Neural cell (in vitro differentiated cells): ENCODE data around the gene ASB1. TPM values are rescaled to one million over a fixed set of nuclear protein-coding genes. Genes with fewer than 3 reads are reported as not detected.

ENCODE experiments used
- H2AFZ ChIP-seq: fragments of 200-600, 300-800 bp; sonication (generic), shearing (Covaris generic); 2 replicates; pipeline ENCODE4 v1.6.0; 2014; ENCODE audit warnings: low read depth, mild to moderate bottlenecking, antibody characterized with exemption, low read length, moderate library complexity
- H3F3A ChIP-seq: fragments of 200-600 bp; shearing (Covaris generic); 2 replicates; pipeline ENCODE4 v1.6.1; 2016; ENCODE audit warnings: mild to moderate bottlenecking, moderate library complexity, mixed read lengths, antibody characterized with exemption, low read length; ENCODE audit not compliant: insufficient read depth, poor library complexity, severe bottlenecking
- H3K27ac ChIP-seq: fragments of 200-600, 300-800 bp; sonication (generic), shearing (Covaris generic); 2 replicates; pipeline ENCODE4 v1.5.1; 2014; ENCODE audit warnings: mild to moderate bottlenecking, low read length, moderate library complexity
- H3K27me3 ChIP-seq: fragments of 300-800, 200-600 bp; sonication (generic), shearing (Covaris generic); 2 replicates; pipeline ENCODE4 v1.6.0; 2014; ENCODE audit warnings: mild to moderate bottlenecking, low read depth, low read length, moderate library complexity; ENCODE audit not compliant: insufficient read depth
- H3K36me3 ChIP-seq: fragments of 300-800, 200-600 bp; sonication (generic), shearing (Covaris generic); 2 replicates; pipeline ENCODE4 v1.5.1; 2014; ENCODE audit warnings: mild to moderate bottlenecking, antibody characterized with exemption, low read length, moderate library complexity; ENCODE audit not compliant: insufficient read depth
- H3K4me2 ChIP-seq: fragments of 300-800, 200-600 bp; sonication (generic), shearing (Covaris generic); 2 replicates; pipeline ENCODE4 v1.6.0; 2014; ENCODE audit warnings: mild to moderate bottlenecking, low read length
- H3K4me3 ChIP-seq: fragments of 300-800, 200-600 bp; sonication (generic), shearing (Covaris generic); 2 replicates; pipeline ENCODE4 v1.5.1; 2014; ENCODE audit warnings: mild to moderate bottlenecking, low read length, moderate library complexity
- H3K79me2 ChIP-seq: fragments of 200-600 bp; shearing (Covaris generic); replicated peaks from 2 replicates; pipeline ENCODE4 v1.6.0; 2014; ENCODE audit warnings: mild to moderate bottlenecking, low read length, moderate library complexity; ENCODE audit not compliant: insufficient read depth
- H3K9ac ChIP-seq: fragments of 300-800, 200-600 bp; sonication (generic), shearing (Covaris generic); 2 replicates; pipeline ENCODE4 v1.6.1; 2016; ENCODE audit warnings: mild to moderate bottlenecking, low read length, mixed read lengths
- H3K9me2 ChIP-seq: fragments of 200-600 bp; shearing (Covaris generic); 2 replicates; pipeline ENCODE4 v1.6.1; 2016; ENCODE audit warnings: mild to moderate bottlenecking, low read length, mixed read lengths; ENCODE audit not compliant: insufficient read depth
- H3K9me3 ChIP-seq: fragments of 200-600, 300-800 bp; sonication (generic), shearing (Covaris generic); 2 replicates; pipeline ENCODE4 v1.6.1; 2016; ENCODE audit warnings: mild to moderate bottlenecking, mixed run types, low read length, moderate library complexity, mixed read lengths
- H4K20me1 ChIP-seq: fragments of 200-600 bp; shearing (Covaris generic); 2 replicates; pipeline ENCODE4 v1.6.1; 2016; ENCODE audit warnings: mild to moderate bottlenecking, mixed run types; ENCODE audit not compliant: insufficient read depth
- EP300 ChIP-seq: fragments of 450-650 bp; conservative IDR thresholded peaks from 2 replicates; pipeline ENCODE4 v1.6.1; 2014; ENCODE audit warnings: antibody characterized with exemption, mild to moderate bottlenecking, moderate library complexity; ENCODE audit not compliant: poor library complexity, severe bottlenecking
- EZH2 ChIP-seq: fragments of 200-600, 300-800 bp; shearing (Covaris generic), sonication (generic); IDR thresholded peaks from 2 replicates; pipeline ENCODE4 v1.6.1; 2014; ENCODE audit warnings: antibody characterized with exemption, low read length, borderline replicate concordance, mild to moderate bottlenecking; ENCODE audit not compliant: insufficient read depth, poor library complexity, severe bottlenecking
- MXI1 ChIP-seq: fragments of 450-650 bp; conservative IDR thresholded peaks from 2 replicates; pipeline ENCODE4 v1.6.1; 2014; ENCODE audit warnings: antibody characterized with exemption, mild to moderate bottlenecking; ENCODE audit not compliant: poor library complexity, severe bottlenecking
- POLR2AphosphoS5 ChIP-seq: IDR thresholded peaks from 2 replicates; pipeline ENCODE4 v1.6.1; 2012
- RAD21 ChIP-seq: fragments of 450-650 bp; conservative IDR thresholded peaks from 2 replicates; pipeline ENCODE4 v1.6.1; 2014; ENCODE audit warnings: antibody characterized with exemption, mild to moderate bottlenecking, moderate library complexity
- REST ChIP-seq: IDR thresholded peaks from 2 replicates; pipeline ENCODE4 v1.6.1; 2012; ENCODE audit warnings: borderline replicate concordance
- SMC3 ChIP-seq: fragments of 450-650 bp; conservative IDR thresholded peaks from 2 replicates; pipeline ENCODE4 v1.6.1; 2014; ENCODE audit warnings: antibody characterized with exemption, mild to moderate bottlenecking, moderate library complexity; ENCODE audit not compliant: poor library complexity
- TAF1 ChIP-seq: IDR thresholded peaks from 2 replicates; pipeline ENCODE4 v1.6.1; 2012; ENCODE audit warnings: low read depth
- polyA plus RNA-seq: library from polyadenylated mRNA; depleted of rRNA; stranded (reverse); fragments of >200 nt; gene quantifications from 2 replicates; pipeline ENCODE4 v1.2.3, GENCODE V29; 2014
- TF ChIP-seq, protein P1 (sequence below): fragments of 450-650 bp; IDR thresholded peaks from 2 replicates; pipeline ENCODE4 v1.5.1; 2014; ENCODE audit warnings: antibody characterized with exemption, mild to moderate bottlenecking, moderate library complexity; ENCODE audit not compliant: poor library complexity, severe bottlenecking

Gene ASB1
- polyA plus RNA-seq, 1 donor from 2014 or later, result 13.7 TPM

GRCh38 chr2:238453842-238454241 is 27.1 kb downstream of the ASB1 start:
- no peak overlapping the region for H2AFZ ChIP-seq
- no peak overlapping the region for H3K9ac ChIP-seq
- H3K27me3 ChIP-seq, result no peaks in the 10 kb centered on the region
- H3K4me3 ChIP-seq, result no peak overlapping the region
- no peaks in the 10 kb centered on the region for H3K79me2 ChIP-seq
- TF ChIP-seq EZH2 (no peak), EP300 (no peak), POLR2AphosphoS5 (no peak), TAF1 (no peak), REST (no peak), SMC3 (no peak), MXI1 (no peak), RAD21 (no peak)
- TF ChIP-seq, protein P1, sequence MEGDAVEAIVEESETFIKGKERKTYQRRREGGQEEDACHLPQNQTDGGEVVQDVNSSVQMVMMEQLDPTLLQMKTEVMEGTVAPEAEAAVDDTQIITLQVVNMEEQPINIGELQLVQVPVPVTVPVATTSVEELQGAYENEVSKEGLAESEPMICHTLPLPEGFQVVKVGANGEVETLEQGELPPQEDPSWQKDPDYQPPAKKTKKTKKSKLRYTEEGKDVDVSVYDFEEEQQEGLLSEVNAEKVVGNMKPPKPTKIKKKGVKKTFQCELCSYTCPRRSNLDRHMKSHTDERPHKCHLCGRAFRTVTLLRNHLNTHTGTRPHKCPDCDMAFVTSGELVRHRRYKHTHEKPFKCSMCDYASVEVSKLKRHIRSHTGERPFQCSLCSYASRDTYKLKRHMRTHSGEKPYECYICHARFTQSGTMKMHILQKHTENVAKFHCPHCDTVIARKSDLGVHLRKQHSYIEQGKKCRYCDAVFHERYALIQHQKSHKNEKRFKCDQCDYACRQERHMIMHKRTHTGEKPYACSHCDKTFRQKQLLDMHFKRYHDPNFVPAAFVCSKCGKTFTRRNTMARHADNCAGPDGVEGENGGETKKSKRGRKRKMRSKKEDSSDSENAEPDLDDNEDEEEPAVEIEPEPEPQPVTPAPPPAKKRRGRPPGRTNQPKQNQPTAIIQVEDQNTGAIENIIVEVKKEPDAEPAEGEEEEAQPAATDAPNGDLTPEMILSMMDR, result no peak
- H3K9me2 ChIP-seq, result no peaks in the 10 kb centered on the region
- H3K27ac ChIP-seq, result no peak overlapping the region
- no peaks in the 10 kb centered on the region for H4K20me1 ChIP-seq
- no peaks in the 10 kb centered on the region for H3F3A ChIP-seq
- H3K9me3 ChIP-seq, result no peaks in the 10 kb centered on the region
- no peak overlapping the region for H3K4me2 ChIP-seq
- no peaks in the 10 kb centered on the region for H3K36me3 ChIP-seq

DNA sequence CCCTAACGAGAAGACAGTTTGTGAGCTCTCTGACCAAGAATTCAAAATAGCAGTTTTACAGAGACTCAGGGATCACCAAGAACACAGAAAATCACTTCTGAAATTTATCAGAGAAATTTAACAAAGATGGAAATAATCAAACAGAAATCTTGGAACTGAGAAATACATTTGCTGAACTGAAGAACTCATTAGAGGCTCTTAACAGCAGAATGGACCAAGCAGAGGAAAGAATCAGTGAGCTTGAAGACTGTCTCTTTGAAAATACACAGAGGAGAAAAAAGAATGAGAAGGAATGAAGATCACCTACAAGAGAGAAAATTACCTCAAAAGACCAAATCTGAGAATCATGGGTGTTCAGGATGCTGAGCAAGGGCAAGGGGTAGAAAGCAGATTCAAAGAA is 29.7 kb downstream of the ASB1 start:
- Histone ChIP-seq H3K27me3 (no peaks in the 10 kb centered on the region), H3K9me2 (no peaks in the 10 kb centered on the region), H3K4me2 (no peak overlapping the region), H3K79me2 (no peaks in the 10 kb centered on the region), H3F3A (no peaks in the 10 kb centered on the region), H3K27ac (no peak overlapping the region), H4K20me1 (no peaks in the 10 kb centered on the region), H3K36me3 (no peaks in the 10 kb centered on the region), H3K9ac (no peak overlapping the region), H3K4me3 (no peak overlapping the region), H3K9me3 (no peaks in the 10 kb centered on the region), H2AFZ (no peak overlapping the region)
- TF ChIP-seq RAD21, result no peak
- no peak for TF ChIP-seq EP300
- no peak for TF ChIP-seq EZH2
- no peak for TF ChIP-seq POLR2AphosphoS5
- TF ChIP-seq, protein P1, result no peak
- TF ChIP-seq MXI1, result no peak
- no peak for TF ChIP-seq REST
- no peak for TF ChIP-seq TAF1
- TF ChIP-seq SMC3, result no peak
